Measurements from ENCODE around the gene CIDEB. TPM values are rescaled to one million over a fixed set of nuclear protein-coding genes. Genes with fewer than 3 reads are reported as not detected.

Gene CIDEB
- total and polyA plus RNA-seq, 2 of the 4 experiments (the other 2 are of a cell fraction) = under 0.01 to 0.19 TPM

- Histone ChIP-seq H3K9me1 (ENCODE audit: insufficient read depth, low read length) (no peaks in the 10 kb centered on the region; the same call in 1 of the 2 replicates), H2AK9ac (replicated peaks; ENCODE audit: low read depth, low read length, poor library complexity) (no peak overlapping the region), H3K9me3 (ENCODE audit: control insufficient read depth, insufficient read depth, low read length) (no peaks in the 10 kb centered on the region), H3K4me2 (ENCODE audit: low read depth, low read length) (no peak overlapping the region), H4K5ac (ENCODE audit: low read depth, low read length) (no peak overlapping the region), H3K18ac (ENCODE audit: low read depth, low read length) (no peak overlapping the region), H4K8ac (ENCODE audit: low read depth in 2 of 2, low read length in 2 of 2) (no peak overlapping the region), H3K4ac (ENCODE audit: low read depth, low read length) (no peak overlapping the region), H3K79me1 (ENCODE audit: low read depth in 1 of 2, low read length in 2 of 2) (peaks cover 0 to 11% of the 10 kb centered on the region in 2 experiments), H2BK15ac (ENCODE audit: low read depth, low read length) (no peak overlapping the region), H2AK5ac (ENCODE audit: low read depth, low read length) (no peak overlapping the region), H4K20me1 (ENCODE audit: insufficient read depth, low read length) (no peaks in the 10 kb centered on the region; the same call in 1 of the 2 replicates), H3K27ac (ENCODE audit: insufficient read depth, low read length) (no peak overlapping the region), H4K91ac (ENCODE audit: insufficient read depth, low read depth, low read length) (no peak overlapping the region), H3K23ac (ENCODE audit: low read depth, low read length) (no peak overlapping the region), H3K4me3 (ENCODE audit: insufficient read depth, low read depth, low read length) (no peak overlapping the region), H3K9ac (ENCODE audit: low read depth, low read length) (no peak overlapping the region), H2BK20ac (ENCODE audit: low read depth, low read length) (no peak overlapping the region), H3K14ac (replicated peaks; ENCODE audit: low read depth, low read length) (no peak overlapping the region), H2BK5ac (ENCODE audit: low read depth, low read length, poor library complexity, severe bottlenecking) (no peak overlapping the region), H3K4me1 (ENCODE audit: control insufficient read depth, insufficient read depth, low read length) (no peaks in the 10 kb centered on the region; the same call in 1 of the 2 replicates), H3K56ac (ENCODE audit: extremely low read depth, insufficient read depth, low read length) (no peak overlapping the region), H2AFZ (replicated peaks; ENCODE audit: low read length, poor library complexity) (no peak overlapping the region), H3K36me3 (ENCODE audit: control insufficient read depth, insufficient read depth, low read length) (no peaks in the 10 kb centered on the region), H2BK120ac (ENCODE audit: low read depth, low read length) (no peak overlapping the region), H3K27me3 (ENCODE audit: control insufficient read depth, insufficient read depth, low read length) (no peaks in the 10 kb centered on the region)
- intact Hi-C loops (cut with micrococcal nuclease) = no loop called here
- no peak for TF ChIP-seq SMC3 (IDR thresholded peaks at IDR 0.05; ENCODE audit: low read depth, low read length)
- TF ChIP-seq RFX5 (IDR thresholded peaks at IDR 0.05; ENCODE audit: low read depth, low read length) = no peak
- TF ChIP-seq CTCF (conservative IDR thresholded peaks at IDR 0.05; ENCODE audit: low read depth, low read length) = no peak
- TF ChIP-seq RCOR1 (IDR thresholded peaks at IDR 0.05; ENCODE audit: insufficient replicate concordance, low read length) = no peak
- TF ChIP-seq CHD1 (IDR thresholded peaks at IDR 0.05; ENCODE audit: low read depth, low read length) = no peak
- TF ChIP-seq USF2 (IDR thresholded peaks at IDR 0.05; ENCODE audit: low read depth, low read length) = no peak
- no peak for TF ChIP-seq POLR2A (IDR thresholded peaks at IDR 0.05; ENCODE audit: low read depth, low read length)
- TF ChIP-seq MAFK (IDR thresholded peaks at IDR 0.05; ENCODE audit: low read depth, low read length) = no peak
- no peak for TF ChIP-seq CEBPB (IDR thresholded peaks at IDR 0.05; ENCODE audit: low read depth, low read length)
- TF ChIP-seq BHLHE40 (IDR thresholded peaks at IDR 0.05; ENCODE audit: low read depth, low read length) = no peak
- TF ChIP-seq MAZ (IDR thresholded peaks at IDR 0.05; ENCODE audit: borderline replicate concordance, low read depth, low read length) = no peak
- no peak for TF ChIP-seq RAD21 (IDR thresholded peaks at IDR 0.05; ENCODE audit: low read length)
- no peak for TF ChIP-seq MXI1 (IDR thresholded peaks at IDR 0.05; ENCODE audit: borderline replicate concordance, low read depth, low read length)
- no peak for TF ChIP-seq NFE2L2 (IDR thresholded peaks at IDR 0.05; ENCODE audit: low read depth, low read length)
- TF ChIP-seq, protein P1, sequence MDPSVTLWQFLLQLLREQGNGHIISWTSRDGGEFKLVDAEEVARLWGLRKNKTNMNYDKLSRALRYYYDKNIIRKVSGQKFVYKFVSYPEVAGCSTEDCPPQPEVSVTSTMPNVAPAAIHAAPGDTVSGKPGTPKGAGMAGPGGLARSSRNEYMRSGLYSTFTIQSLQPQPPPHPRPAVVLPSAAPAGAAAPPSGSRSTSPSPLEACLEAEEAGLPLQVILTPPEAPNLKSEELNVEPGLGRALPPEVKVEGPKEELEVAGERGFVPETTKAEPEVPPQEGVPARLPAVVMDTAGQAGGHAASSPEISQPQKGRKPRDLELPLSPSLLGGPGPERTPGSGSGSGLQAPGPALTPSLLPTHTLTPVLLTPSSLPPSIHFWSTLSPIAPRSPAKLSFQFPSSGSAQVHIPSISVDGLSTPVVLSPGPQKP (IDR thresholded peaks at IDR 0.05; ENCODE audit: borderline replicate concordance, low read depth, low read length) = no peak
- TF ChIP-seq FOS (IDR thresholded peaks at IDR 0.05; ENCODE audit: low read depth, low read length) = no peak
- WGBS, 2 experiments (ENCODE audit: extremely low coverage in 2 of 2, insufficient read length in 1 of 2) = 89% methylated on average over 3 of the region's 7 CpGs; no CpG with 5 or more reads in 1 of the 2 experiments
- ChIA-PET CTCF (no interaction called here), POLR2A (ENCODE audit: unreplicated experiment) (no interaction called here)
- in situ Hi-C loops (cut with MboI; ENCODE audit: low sequenced_read_pairs) = no loop called here
- no TSS peak for BruUV-seq (replicated peaks)
- dilution Hi-C loops (cut with HindIII; ENCODE audit: low sequenced_read_pairs, unreplicated experiment) = no loop called here
- DNase-seq (no peak), ATAC-seq (ENCODE audit: low read depth) (no peak)
These were observed 26.1 kb downstream of the CIDEB start for GRCh38 chr14:24281636-24282035.
